GM18511 (cell line): ENCODE measurements around the gene MAST4.

Experiments
- ATAC-seq: cut with Tn5 transposase; IDR thresholded peaks from one replicate; pipeline ENCODE4 v1.9.1; 2021; ENCODE audit warnings: mild to moderate bottlenecking, moderate library complexity; ENCODE audit not compliant: unreplicated experiment

MAST4 gene

DNA sequence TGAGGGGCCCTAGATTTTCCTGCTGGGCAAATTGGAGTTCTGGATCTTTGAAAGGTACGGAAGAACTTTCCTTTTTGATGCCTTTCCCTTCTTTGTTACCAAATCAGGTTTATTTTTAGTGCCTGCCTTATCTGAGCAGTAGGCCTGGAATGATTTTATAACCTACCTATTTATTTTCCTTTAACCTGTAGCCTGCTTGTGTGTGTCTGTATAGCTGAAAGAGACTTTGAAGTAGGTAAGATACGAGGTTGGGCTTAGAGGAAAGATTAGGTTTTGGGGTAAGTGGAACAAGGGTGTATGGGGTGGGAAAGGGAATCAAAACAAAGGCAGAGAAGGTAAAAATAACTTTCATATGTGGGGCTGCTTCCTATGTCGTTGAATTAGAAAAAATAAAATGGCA lies 389.2 kb downstream of the MAST4 start:
- ATAC-seq: no peak

DNA sequence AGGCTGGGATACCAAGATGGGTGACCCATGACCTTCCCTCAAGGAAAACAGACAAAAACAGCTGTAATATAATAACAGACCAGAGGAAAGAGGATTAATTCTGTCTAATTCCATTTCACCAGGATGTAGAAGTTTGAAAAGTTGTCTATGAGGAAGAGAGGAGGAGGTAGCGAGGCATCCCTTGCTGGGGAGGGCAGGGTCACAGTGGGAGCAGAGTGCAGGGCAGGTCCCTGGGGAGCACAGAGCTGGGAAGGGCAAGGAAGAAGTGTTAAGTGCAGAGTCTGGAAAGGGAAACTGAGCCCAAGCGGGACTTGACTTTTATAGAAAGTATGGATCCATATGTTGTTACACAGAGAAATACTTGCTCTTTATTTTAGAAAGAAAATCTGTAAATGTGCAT lies 389.8 kb downstream of the MAST4 start:
- no peak for ATAC-seq

DNA sequence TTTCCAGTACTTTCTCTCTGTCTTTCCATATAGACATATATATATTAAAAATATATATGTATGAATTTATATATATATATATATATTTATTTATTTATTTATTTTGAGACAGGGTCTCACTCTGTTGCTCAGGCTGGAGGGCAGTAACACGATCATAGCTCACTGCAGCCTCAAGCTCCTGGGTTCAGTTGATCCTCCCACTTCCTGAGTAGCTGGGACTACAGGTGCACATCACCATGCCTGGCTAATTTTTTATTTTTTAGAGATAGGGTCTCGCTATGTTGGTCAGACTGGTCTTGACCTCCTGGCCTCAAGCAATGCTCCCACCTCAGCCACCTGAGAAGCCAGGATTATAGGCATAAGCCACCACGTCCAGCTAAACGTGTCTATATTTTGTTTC lies 390.3 kb downstream of the MAST4 start:
- ATAC-seq: no peak

DNA sequence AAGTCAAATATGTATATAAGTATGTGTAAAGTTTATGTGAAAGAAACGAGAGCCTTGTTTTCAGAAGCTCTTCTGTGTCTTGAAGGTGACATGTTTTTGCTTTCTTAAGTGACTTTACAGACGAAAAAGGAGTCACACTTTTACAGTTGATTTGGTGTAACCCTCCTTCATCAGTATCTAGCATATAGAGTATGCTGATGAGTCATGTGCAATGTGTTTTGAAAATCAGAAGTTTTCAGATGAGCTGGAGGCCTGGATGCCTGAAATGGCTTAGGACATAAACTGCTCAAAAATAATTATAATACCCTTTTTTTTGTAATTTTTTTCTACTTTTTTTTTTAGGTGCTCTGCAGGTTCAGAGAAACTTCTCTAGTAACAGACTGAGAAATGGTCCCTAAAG lies 390.9 kb downstream of the MAST4 start:
- no peak for ATAC-seq

DNA sequence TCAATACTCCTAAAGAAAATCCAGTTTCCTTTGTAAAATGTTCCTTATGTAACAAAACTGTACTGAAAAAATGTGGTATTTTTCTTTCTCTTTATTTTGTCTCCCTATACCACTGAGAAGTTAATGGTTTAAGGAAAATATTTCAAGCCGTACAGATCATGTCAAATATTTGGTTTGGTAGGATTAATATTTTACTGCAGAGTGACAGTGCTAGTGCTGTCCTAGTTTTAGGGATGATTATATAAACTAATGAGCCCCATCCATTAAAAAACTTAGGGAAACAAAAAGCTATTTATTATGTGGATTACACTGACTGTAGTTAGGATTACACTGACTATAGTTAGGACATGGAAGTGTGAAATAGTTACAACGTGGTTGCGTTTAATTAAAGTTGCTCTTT lies 391.3 kb downstream of the MAST4 start:
- ATAC-seq: no peak

DNA sequence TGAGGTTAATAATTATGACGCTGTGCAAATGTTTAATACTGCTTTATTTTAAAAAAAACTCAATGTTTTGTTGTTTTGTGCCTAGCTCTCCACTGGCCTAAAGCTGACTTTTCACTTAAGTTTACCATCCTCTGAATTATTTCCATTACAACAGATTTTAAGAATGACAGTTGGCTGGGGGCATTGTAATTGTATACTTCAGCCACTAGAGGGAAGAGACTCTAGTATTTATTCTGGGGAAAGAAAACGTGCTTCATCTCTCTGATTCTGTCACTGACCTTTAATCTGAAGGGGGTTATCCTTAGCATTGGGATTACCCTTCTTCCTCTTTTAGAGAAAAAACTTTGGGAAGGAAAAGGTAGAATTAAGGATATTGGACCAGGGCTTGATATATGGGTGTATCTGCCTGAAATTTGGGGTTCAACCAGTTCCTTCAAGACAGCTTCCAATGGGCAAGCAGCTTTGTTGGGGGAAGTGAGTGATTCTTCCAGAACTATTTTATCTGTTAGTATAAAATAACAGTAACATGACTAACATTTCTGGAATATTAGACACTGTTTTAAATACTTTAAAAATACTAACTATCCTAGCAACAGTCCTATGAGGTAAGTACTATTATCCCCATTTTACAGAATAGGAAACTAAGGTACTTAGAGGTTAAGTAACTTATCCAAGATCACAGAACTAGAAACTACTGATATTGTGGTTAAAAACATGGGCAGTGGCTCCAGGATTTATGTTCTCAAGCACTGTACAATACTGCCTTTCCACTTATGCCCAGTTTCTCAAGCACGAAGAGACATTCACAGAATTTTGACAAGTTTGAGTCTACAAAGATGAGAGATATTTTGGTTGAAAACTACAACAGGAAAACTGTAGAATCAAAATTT lies 392.0 kb downstream of the MAST4 start:
- peak; percentile 72 for ATAC-seq

DNA sequence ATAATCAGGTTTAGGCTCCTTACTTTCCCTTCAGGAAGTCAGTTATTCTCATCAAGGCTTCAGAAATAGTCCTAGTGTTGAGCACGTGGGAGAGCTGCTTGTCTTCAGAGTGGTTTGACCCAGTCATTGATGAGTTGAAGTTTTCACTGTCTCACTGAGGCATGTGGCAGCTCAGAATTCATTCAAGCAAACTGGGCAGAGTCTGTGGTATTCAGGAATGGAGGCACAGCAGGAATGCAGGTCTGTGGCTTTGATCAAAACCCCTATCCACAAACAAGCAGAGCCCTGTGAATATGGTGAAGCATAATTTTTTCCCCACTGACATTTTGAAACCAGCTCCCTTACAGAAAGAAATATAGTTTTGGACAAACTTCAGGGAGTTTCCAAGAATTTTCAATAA lies 393.1 kb downstream of the MAST4 start:
- ATAC-seq: no peak

DNA sequence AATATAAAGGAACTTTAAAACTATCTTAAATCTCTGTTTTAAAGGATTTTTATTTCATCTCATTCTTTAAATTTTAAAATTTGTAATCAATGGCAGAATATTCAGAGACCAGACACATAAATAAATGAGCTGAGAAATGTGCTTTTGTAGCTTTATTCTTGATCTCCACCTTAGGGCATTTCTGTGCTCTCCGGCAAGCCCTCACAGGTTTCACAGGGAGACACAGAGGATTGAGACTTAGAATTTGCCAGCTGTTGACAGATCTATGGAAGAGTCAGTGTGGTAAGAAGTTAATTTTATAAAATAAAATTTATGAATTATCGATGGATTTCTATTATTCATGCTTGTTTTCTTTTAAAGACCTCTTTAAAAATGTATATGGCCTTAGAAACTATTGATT lies 393.6 kb downstream of the MAST4 start:
- no peak for ATAC-seq

DNA sequence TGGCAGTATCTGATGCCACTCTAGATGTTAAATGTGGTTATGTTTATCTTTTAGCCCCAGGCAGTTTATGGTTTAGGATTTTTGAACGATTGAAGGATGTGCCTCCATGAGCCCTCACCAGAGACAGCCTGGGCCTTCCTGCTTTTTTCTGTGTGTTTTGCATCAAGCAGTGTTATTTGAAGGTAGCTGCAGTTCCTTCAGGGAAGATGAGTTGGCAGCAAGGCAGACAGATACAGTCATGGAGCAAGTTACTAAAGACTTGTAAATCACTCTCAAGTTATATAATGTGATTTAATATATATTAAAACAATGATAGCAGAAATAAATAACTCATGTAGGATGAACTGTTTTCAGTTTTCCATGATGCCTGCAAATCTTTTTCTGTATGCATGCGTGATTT lies 395.6 kb downstream of the MAST4 start:
- ATAC-seq: no peak

DNA sequence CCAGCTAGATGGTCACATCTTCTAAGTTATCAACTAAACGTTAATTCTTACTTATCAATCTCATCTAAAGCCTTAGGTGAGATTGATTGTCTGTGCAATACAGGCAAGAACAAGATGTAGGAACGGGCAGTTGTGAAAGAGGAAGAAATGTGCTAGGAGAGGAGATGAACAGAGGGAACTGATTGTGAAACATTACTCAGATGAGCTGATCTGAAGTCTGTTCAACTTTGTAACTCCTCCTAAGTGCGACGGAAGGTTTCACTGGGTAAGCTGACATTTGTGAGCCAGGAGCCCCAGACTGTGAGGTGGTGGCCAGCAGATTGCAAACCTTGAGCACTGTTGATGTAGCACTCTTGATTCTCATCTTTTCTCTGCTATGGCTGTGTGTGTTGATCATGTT lies 396.4 kb downstream of the MAST4 start:
- no peak for ATAC-seq

DNA sequence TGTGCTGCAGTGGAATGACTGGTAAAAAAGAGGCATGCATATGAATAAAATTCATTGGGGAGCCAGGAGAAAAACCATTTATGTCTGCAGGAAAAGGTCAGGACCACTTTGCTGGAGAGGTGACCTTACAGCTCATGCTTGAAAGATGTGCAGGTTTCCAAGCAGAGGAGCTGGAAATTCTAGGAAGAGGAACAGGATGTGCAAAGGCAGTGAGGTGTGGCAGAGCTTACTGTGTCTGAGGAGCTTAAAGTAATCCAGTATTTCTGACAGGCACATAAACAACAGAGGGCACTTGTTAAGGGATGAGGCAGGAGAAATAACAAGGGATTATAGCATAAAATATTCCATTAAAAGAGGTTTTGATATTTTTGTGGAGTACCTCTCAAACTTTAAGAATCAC lies 397.3 kb downstream of the MAST4 start:
- no peak for ATAC-seq

DNA sequence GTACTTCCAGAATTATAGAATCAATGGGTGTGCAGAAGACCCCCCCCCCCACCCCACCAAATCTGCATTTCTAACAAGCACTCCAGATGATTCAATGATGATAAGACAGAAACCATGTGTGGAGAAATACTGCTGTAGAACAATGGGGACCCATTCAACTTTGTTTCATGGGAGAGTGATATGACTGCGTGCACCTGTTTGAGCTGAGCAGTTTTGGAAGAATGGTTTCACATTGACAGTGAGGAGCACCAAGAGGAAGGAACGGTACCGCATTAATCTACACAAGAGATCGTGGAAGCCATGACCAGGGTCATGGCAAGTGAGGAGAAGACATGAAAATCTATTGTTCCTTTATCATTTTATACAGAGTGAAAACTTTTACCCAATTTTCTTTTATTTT lies 397.7 kb downstream of the MAST4 start:
- no peak for ATAC-seq

DNA sequence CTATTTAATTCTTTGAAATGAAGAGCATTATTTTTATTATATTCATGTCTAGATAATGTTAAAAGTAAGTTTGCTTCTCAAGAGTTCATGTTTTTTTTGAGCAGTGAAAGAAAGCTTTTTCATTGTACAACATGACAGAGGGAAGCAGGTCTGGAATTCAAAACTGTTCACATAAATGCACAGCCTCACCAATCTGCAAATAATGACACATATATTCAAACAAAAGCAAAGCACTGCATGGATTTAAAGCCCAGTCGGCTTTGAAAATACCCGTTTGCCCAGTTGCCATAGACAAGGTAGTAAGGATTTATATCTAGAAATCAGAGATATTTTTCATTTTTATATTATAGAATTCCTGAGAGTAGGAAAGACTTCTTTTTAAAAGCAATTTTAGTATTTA lies 398.6 kb downstream of the MAST4 start:
- ATAC-seq: no peak

DNA sequence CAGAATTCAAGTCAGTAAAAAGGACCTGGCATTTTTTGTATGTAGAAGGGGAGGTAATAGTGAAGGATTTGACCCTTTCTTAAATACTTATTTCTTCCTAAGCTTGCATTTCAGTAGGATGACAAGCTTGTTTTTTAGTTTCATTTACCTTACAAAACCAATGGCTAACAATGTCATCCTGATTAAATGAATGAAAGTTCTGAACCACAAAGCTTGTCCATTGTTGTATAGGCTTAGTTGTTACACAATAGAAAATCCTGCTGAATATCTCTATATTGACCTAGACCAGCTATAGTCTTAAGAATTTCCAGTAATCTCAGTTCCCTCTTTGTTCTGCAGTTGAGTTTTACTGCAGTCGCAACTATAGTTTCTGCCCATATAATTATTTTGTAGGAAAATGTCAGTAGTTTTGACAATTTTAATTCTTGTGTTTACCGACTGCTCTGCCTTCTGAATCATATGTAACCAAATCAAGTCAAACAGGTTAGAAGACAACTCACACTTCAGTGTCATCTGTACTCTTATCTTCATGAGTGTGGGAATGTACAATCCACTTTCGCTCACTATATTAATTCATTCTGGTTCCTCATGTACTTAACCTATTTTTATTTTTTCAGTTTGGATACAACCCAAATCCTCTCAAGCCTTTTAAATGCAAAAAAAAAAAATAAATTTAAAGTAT lies 404.7 kb downstream of the MAST4 start:
- ATAC-seq: no peak

DNA sequence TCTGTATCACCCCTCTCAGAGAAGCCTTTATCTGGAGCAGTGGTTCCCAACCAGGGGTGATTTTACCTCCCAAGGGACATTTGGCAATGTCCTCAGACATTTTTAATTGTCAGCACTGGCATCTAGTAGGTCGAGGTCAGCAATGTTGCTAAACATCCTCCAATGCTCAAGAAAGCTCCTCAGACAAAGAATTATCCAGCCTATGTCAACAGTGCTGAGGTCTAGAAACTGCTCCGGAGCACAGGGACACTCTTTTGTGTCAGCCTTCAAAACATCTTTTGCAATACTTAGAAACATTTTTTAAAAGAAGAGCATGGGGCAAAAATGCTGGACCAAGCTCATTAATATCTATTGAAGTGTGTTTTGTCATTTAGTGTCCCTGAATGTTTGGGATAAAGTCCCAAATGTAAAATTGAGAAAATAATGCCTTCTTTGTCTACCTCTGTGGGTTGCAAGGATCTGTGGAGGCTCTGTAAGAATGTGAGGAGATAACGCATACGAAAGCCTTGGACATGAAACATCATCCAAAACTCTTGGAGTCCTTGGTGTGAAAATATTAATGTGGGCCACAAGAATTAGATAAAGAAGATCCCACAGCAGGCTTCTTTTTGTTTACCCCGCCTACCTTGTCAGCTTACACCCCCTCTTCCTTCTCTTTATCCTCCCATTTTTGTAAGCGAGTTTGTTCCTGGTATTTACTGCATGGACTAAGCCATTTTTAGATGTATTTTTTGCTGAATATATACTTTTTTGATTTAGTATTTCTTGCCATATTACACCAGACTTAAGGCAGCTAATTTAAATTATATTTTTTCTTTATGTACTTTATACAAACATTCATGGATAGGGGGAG lies 406.9 kb downstream of the MAST4 start:
- no peak for ATAC-seq

DNA sequence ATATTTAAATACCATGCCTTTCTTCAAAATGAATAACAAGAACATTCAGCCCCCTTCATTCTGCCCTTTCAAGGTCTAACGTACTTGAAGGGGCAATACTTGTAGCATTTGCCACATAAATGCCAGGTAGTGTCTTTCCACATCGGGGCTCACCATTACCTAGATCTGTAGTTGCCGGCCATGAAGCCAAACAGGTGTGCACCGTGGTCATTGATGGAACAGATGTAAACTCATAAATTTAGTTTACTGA lies 407.4 kb downstream of the MAST4 start:
- peak; percentile 6 for ATAC-seq

DNA sequence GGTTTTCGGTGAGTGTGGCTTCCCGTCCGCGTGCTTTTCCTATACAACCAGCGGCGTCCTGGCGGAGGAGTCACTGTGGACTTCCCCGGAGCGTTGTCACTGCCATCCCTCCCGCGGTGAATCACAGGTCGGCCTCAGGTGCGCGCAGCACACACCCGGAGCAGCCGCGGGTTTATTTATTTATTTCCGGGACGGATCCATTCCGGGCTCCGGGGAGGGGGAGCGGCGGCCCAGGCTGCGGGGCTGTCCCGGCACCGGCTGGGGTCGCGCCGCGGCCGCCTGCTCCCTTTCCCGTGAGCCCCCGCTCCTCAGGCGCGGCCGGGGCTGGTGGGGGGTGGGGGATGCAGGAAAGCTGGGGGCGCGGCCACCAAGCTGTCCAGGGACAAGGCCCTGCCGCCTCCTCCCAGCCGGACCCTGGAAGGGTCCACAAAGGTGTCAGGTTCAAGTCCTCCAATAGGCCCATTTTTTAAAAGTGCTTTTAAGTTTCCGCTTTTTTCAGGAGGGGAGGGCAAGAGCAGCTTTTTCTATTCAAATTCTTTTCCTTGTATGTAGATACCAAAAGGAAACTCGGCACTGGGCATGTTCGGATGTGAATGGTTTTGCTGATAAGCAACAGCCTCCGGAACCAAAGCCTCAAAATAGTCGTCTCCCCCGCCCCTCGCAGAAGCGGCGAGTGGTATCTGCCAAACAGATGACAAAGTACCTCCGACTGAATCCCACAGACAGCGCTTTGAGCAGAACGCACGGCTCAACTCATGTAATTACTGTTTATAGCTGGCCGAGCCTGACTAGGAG lies 407.9 kb downstream of the MAST4 start:
- ATAC-seq: peak; percentile 74

DNA sequence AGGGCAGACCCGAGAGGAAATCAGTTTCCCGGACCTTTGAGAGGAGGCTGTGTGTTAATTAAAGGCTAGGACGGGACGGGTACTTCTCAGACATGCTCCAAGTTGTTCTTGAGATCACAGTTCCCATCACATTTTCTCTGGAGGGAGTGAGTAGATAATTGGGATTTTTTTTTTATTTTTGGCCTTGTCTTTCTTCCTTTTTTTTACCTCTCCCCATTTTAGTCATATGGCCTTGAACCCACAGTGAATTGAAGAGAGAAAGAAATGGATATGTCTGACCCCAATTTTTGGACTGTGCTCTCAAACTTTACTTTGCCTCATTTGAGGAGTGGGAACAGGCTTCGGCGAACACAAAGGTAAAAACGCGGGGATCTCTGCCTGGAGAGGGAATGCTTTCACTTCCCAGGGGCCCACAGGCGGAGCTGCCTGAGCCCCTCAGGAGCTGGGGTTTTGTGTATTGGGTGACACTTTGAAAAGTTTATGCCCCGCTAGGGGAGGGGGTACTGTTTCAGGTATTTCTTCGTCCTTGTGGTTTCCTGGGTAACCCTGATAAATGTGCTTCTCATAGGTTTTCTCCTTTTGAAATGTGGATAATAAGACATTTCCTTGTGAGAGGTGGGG lies 408.6 kb downstream of the MAST4 start:
- no peak for ATAC-seq

DNA sequence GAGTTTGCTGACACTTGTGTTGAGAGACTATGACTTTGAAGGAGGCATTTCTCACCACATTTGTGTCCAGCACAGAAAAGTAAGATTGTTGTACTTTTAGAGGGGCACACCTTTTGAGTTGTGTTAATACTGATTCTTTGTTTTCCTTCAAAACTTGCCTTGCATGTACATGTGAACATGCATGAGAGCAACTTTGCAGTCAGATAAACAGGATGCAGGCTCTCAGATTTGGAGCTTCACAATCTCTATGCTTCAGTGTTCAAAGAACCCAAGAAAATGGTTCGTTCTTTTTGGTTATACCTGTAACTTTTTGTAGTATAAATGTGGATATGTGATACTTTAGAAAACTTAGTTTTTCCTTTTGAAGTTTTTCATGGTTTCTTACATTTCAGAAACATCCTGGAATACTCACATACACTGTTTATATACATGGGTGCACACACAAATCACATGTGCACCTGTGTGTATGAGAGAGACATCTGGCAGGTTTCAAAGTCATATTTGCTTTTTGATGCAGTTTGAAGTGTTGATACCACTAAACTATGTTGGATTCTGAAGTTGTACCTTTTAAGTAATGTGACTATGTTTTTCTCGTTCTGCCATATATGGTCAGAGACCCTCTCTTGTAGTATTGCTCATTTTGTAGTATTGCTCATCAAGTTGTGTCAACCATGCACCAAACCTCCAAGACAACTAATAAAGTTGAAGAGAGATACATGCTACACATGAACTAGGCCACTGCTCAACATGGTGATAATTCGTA lies 409.7 kb downstream of the MAST4 start:
- ATAC-seq: no peak

DNA sequence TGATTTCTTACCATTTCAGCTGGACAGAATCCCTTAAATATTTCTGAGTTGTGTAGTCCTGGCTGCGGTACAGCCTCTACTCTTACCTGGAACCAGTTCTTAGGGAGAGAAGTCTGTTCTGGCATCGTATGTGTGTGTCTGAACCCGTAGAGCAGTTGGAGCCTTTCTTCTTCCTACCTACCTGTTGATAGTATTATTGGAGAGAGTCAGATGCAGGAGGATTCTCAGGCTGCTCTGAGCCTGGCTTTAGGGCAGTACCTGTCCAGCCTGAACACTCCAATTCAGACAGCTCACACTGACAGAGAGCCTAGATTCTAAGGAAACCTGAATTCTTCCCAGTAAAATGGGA lies 410.3 kb downstream of the MAST4 start:
- ATAC-seq: no peak
